IMR-90 (cell line): ENCODE results near the gene SRSF10. TPM values are rescaled to one million over a fixed set of nuclear protein-coding genes. Genes with fewer than 3 reads are reported as not detected.

Source experiments
- ATAC-seq: fragments of 200-7000 bp; cut with Tn5 transposase; 2 replicates; pipeline ENCODE4 v1.9.1; 2020; ENCODE audit warnings: low read depth, mild to moderate bottlenecking, moderate library complexity
- BruUV-seq: library from RNA; stranded (reverse); fragments of 400-500 nt; replicated peaks from 2 replicates; lab custom pipeline; 2021; lab: Mats Ljungman, UMichigan
- CTCF ChIA-PET: fragments of 300-600 bp; formaldehyde crosslinking; extraction: SDS; loops from one replicate; lab custom pipeline; 2021; ENCODE audit warnings: antibody characterized with exemption; lab: Yijun Ruan, JAX
- POLR2A ChIA-PET: fragments of 300-600 bp; sonication (Branson Sonifier 250); formaldehyde crosslinking; loops from one replicate; lab custom pipeline; 2022; ENCODE audit warnings: antibody characterized with exemption; ENCODE audit not compliant: unreplicated experiment; lab: Charles Lee
- DNase-seq: peaks from one replicate; pipeline ENCODE4 v3.0.0; 2013
- H2AFZ ChIP-seq: replicated peaks from 2 replicates; pipeline ENCODE3; 2013; ENCODE audit warnings: low read length, mild to moderate bottlenecking; ENCODE audit not compliant: poor library complexity
- H2AK5ac ChIP-seq: 2 replicates; pipeline ENCODE4 v1.6.1; 2013; ENCODE audit warnings: low read depth, low read length, inconsistent platforms
- H2AK9ac ChIP-seq: replicated peaks from 2 replicates; pipeline ENCODE3; 2013; ENCODE audit warnings: mild to moderate bottlenecking, low read depth, low read length, moderate library complexity; ENCODE audit not compliant: poor library complexity
- H2BK120ac ChIP-seq: 2 replicates; pipeline ENCODE4 v1.6.1; 2013; ENCODE audit warnings: low read depth, low read length, inconsistent platforms
- H2BK15ac ChIP-seq: 3 replicates; pipeline ENCODE4 v1.6.1; 2013; ENCODE audit warnings: low read depth, low read length, inconsistent platforms
- H2BK20ac ChIP-seq: 2 replicates; pipeline ENCODE4 v1.6.1; 2013; ENCODE audit warnings: low read depth, mild to moderate bottlenecking, inconsistent platforms, low read length, moderate library complexity
- H2BK5ac ChIP-seq: 2 replicates; pipeline ENCODE4 v1.6.1; 2013; ENCODE audit warnings: mild to moderate bottlenecking, low read depth, low read length, inconsistent platforms; ENCODE audit not compliant: poor library complexity, severe bottlenecking
- H3K14ac ChIP-seq: replicated peaks from 2 replicates; pipeline ENCODE4 v1.6.1; 2013; ENCODE audit warnings: low read depth, low read length, inconsistent platforms
- H3K18ac ChIP-seq: 2 replicates; pipeline ENCODE4 v1.6.1; 2013; ENCODE audit warnings: low read depth, low read length, control low read depth
- H3K23ac ChIP-seq: 2 replicates; pipeline ENCODE4 v1.6.1; 2013; ENCODE audit warnings: low read depth, low read length, inconsistent platforms
- H3K27ac ChIP-seq: 2 replicates; pipeline ENCODE4 v1.5.1; 2013; ENCODE audit warnings: mild to moderate bottlenecking, control low read depth, low read length; ENCODE audit not compliant: insufficient read depth
- H3K27me3 ChIP-seq: 2 replicates; pipeline ENCODE4 v1.6.1; 2013; ENCODE audit warnings: low read length; ENCODE audit not compliant: control insufficient read depth, insufficient read depth
- H3K36me3 ChIP-seq: 2 replicates; pipeline ENCODE4 v1.6.1; 2013; ENCODE audit warnings: low read length, mixed read lengths; ENCODE audit not compliant: control insufficient read depth, insufficient read depth
- H3K4ac ChIP-seq: 2 replicates; pipeline ENCODE4 v1.6.1; 2013; ENCODE audit warnings: low read depth, low read length, inconsistent platforms
- H3K4me1 ChIP-seq: 2 replicates; pipeline ENCODE4 v1.6.1; 2013; ENCODE audit warnings: low read length, mixed read lengths; ENCODE audit not compliant: control insufficient read depth, insufficient read depth
- H3K4me2 ChIP-seq: 2 replicates; pipeline ENCODE4 v1.6.1; 2013; ENCODE audit warnings: low read depth, mild to moderate bottlenecking, control low read depth, low read length, moderate library complexity
- H3K4me3 ChIP-seq: 2 replicates; pipeline ENCODE4 v1.5.1; 2013; ENCODE audit warnings: low read depth, mild to moderate bottlenecking, control low read depth, low read length, moderate library complexity; ENCODE audit not compliant: insufficient read depth
- H3K56ac ChIP-seq: 2 replicates; pipeline ENCODE4 v1.6.1; 2013; ENCODE audit warnings: low read length, inconsistent platforms; ENCODE audit not compliant: insufficient read depth; ENCODE audit errors: extremely low read depth
- H3K79me1 ChIP-seq, 2 experiments: 2 replicates each; pipeline ENCODE4 v1.6.1; 2013; ENCODE audit warnings: low read length in 2 of 2, inconsistent platforms in 1 of 2, low read depth in 1 of 2
- H3K9ac ChIP-seq: 2 replicates; pipeline ENCODE4 v1.6.1; 2013; ENCODE audit warnings: low read depth, low read length, control low read depth
- H3K9me1 ChIP-seq: 2 replicates; pipeline ENCODE4 v1.6.1; 2013; ENCODE audit warnings: low read length, inconsistent platforms; ENCODE audit not compliant: insufficient read depth
- H3K9me3 ChIP-seq: 2 replicates; pipeline ENCODE4 v1.6.1; 2013; ENCODE audit warnings: low read length; ENCODE audit not compliant: control insufficient read depth, insufficient read depth
- H4K20me1 ChIP-seq: 2 replicates; pipeline ENCODE4 v1.6.1; 2013; ENCODE audit warnings: low read length, inconsistent platforms; ENCODE audit not compliant: insufficient read depth
- H4K5ac ChIP-seq: 2 replicates; pipeline ENCODE4 v1.6.1; 2013; ENCODE audit warnings: mild to moderate bottlenecking, low read depth, low read length, control low read depth
- H4K8ac ChIP-seq, 2 experiments: 2 replicates each; pipeline ENCODE4 v1.6.1; 2013; ENCODE audit warnings: low read depth in 2 of 2, low read length in 2 of 2, control low read depth in 1 of 2, inconsistent platforms in 1 of 2
- H4K91ac ChIP-seq: 2 replicates; pipeline ENCODE4 v1.6.1; 2013; ENCODE audit warnings: low read depth, low read length, inconsistent platforms; ENCODE audit not compliant: insufficient read depth
- CHD1 ChIP-seq: IDR thresholded peaks from 2 replicates; pipeline ENCODE4 v1.6.1; 2012; ENCODE audit warnings: low read depth, low read length, improper control_type of control experiment
- whole genome bisulfite sequencing, 2 experiments: methylation state at CpG; one replicate each; pipeline versions ENCODE4 v1.1.5 to v1.1.7; 2013; ENCODE audit warnings: missing lambda C conversion rate in 2 of 2; ENCODE audit not compliant: insufficient read length in 1 of 2; ENCODE audit errors: extremely low coverage in 2 of 2; 5-methylcytosine and 5-hydroxymethylcytosine counted together
- dilution Hi-C: fragments of 300-500 bp; cut with HindIII; formaldehyde crosslinking; loops from one replicate; pipeline ENCODE4 v1.14.3; 2018; ENCODE audit warnings: low sequenced_read_pairs; ENCODE audit not compliant: unreplicated experiment
- in situ Hi-C: fragments of 300-500 bp; cut with MboI; formaldehyde crosslinking; loops from 3 replicates; pipeline ENCODE4 v1.14.3; 2019; ENCODE audit warnings: low sequenced_read_pairs, inconsistent platforms, mixed read lengths
- intact Hi-C: fragments of 100-400 bp; cut with micrococcal nuclease; formaldehyde crosslinking; loops from 2 replicates; pipeline ENCODE4 v1.10.0; 2022
- polyA plus RNA-seq, 3 experiments: library from polyadenylated mRNA; depleted of rRNA; stranded (reverse); fragments of >200 nt; gene quantifications; 2 replicates each; pipeline ENCODE4 v1.2.3, GENCODE V29; 2012; ENCODE audit warnings: low replicate concordance in 1 of 3
- total RNA-seq: library from RNA; depleted of rRNA; stranded (reverse); fragments of >200 nt; gene quantifications from 2 replicates; pipeline ENCODE4 v1.2.3, GENCODE V29; 2012

The SRSF10 gene
- total and polyA plus RNA-seq, 2 of the 4 experiments (the other 2 are of a cell fraction): 90.1 to 110 TPM

DNA sequence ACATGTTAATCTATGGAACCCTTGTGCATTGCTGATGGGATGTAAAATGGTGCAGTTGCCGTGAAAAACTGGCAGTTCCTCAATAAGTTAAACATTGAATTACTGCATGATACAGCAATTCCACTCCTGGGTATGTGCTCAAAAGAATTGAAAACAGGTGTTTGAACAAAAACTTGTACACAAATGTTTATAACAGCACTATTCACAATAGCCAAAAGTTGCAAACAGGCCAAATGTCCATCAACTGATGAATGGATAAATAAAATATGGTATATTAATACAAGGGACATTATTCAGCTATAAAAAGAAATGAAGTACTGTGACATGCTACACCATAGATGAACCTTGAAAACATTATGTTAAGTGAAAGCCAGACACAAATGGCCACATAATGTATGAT lies 17.7 kb upstream of the SRSF10 start:
- no peak overlapping the region for H2BK120ac ChIP-seq
- no peak overlapping the region for H4K5ac ChIP-seq
- 0 out of 2 replicates have a peak, but pooled peaks cover 2% of the 10 kb centered on the region for H3K4me1 ChIP-seq
- TF ChIP-seq CHD1: no peak
- H2AFZ ChIP-seq: no peak overlapping the region
- H3K9ac ChIP-seq: no peak overlapping the region
- no peaks in the 10 kb centered on the region for H4K20me1 ChIP-seq
- no peak overlapping the region for H3K4me3 ChIP-seq
- DNase-seq (no peak), ATAC-seq (no peak)
- no peak overlapping the region for H3K23ac ChIP-seq
- no peaks in the 10 kb centered on the region for H3K9me3 ChIP-seq
- dilution Hi-C loops: no loop called here
- no peak overlapping the region for H3K4ac ChIP-seq
- H3K27me3 ChIP-seq: no peaks in the 10 kb centered on the region
- no peak overlapping the region for H2BK20ac ChIP-seq
- no peak overlapping the region for H2AK9ac ChIP-seq
- intact Hi-C loops: no loop called here
- CTCF ChIA-PET: no interaction called here
- WGBS, 2 experiments: no CpG with 5 or more reads among the region's 1 CpG
- H3K4me2 ChIP-seq: no peak overlapping the region
- no peaks in the 10 kb centered on the region for H3K79me1 ChIP-seq
- no peak overlapping the region for H3K14ac ChIP-seq
- H3K36me3 ChIP-seq: no peaks in the 10 kb centered on the region
- BruUV-seq: no TSS peak
- no peaks in the 10 kb centered on the region for H3K9me1 ChIP-seq
- no peak overlapping the region for H2BK15ac ChIP-seq
- H3K18ac ChIP-seq: no peak overlapping the region
- H4K91ac ChIP-seq: no peak overlapping the region
- no peak overlapping the region for H2AK5ac ChIP-seq
- no peak overlapping the region for H3K56ac ChIP-seq
- POLR2A ChIA-PET: no interaction called here
- H3K27ac ChIP-seq: no peak overlapping the region
- H2BK5ac ChIP-seq: no peak overlapping the region
- no peak overlapping the region for H4K8ac ChIP-seq
- in situ Hi-C loops: no loop called here
